ENCODE data around the gene ARL16. TPM values are rescaled to one million over a fixed set of nuclear protein-coding genes. Genes with fewer than 3 reads are reported as not detected.

Gene ARL16
- total and polyA plus RNA-seq, 2 experiments from 2014 or later, result 40.4 to 54.9 TPM

DNA sequence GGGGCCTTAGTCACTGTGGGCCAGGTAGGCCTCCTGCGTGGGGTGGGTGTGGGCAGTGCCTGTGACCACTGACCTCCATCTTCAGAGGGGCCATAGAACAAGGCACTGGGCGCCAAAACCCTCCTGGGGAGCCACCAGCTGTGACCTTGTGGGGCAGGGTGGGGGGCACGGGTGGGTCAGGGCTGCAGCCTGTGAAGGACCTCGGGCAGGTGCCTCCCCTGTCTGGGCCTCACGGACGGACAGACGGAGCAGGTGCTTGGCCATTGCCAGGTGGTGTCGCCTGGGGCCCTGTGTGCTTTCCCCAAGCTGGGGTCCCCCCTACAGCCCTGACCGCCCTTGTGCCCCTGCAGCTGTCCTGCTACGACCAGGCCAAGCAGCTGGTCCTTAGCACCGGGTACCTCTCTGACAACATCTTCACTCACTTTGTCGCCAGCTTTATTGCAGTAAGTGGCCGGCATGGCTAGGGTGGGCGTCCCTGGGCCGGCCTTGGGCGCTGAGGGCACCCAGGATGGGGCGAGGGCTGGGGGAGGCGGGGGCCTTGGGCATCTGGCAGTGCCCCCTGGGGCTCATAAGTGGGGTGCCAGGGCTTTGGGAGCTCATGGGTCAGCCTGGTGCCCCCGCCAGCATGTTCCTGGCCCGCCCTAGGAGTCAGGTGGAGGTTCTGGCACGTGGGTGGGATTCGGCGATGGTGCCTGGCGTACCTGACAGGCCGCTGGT lies 33.6 kb upstream of the ARL16 start:
- peaks cover 10% of the 10 kb centered on the region; the same call in 1 of the 2 replicates for H3F3A ChIP-seq (replicated peaks; ENCODE audit: low read depth)
- no peak for DNase-seq (ENCODE audit: low spot score)
- peaks cover 11% of the 10 kb centered on the region; the same call in 1 of the 2 replicates for H3K4me1 ChIP-seq (ENCODE audit: insufficient read depth)
- no peak overlapping the region for H3K27ac ChIP-seq (ENCODE audit: low read depth)
- no peaks in the 10 kb centered on the region for H3K36me3 ChIP-seq (ENCODE audit: insufficient read depth)
- H2AFZ ChIP-seq, result no peak overlapping the region
- no peaks in the 10 kb centered on the region for H4K20me1 ChIP-seq (replicated peaks; ENCODE audit: insufficient read depth)
- H3K4me2 ChIP-seq, result no peak overlapping the region
- Mint-ChIP-seq H3K4me3 (no peak overlapping the region), H3K27me3 (ENCODE audit: insufficient read depth, low read depth, poor library complexity) (peaks cover 8% of the 10 kb centered on the region), H3K4me1 (peaks cover 19% of the 10 kb centered on the region), H3K9me3 (no peaks in the 10 kb centered on the region; the same call in 2 of the 3 replicates), H3K27ac (no peak overlapping the region), H3K36me3 (ENCODE audit: low read depth) (peaks cover 8% of the 10 kb centered on the region)
- TF ChIP-seq ZNF114 (CRISPR knock-in tag; IDR thresholded peaks at IDR 0.05) (no peak), ZNF331 (CRISPR knock-in tag; IDR thresholded peaks at IDR 0.05; ENCODE audit: low read depth) (no peak), CREB1 (CRISPR knock-in tag; IDR thresholded peaks at IDR 0.05; ENCODE audit: low read depth) (no peak), EZH2phosphoT487 (IDR thresholded peaks at IDR 0.05; ENCODE audit: unreplicated experiment) (no peak), EZH2 (IDR thresholded peaks at IDR 0.05; ENCODE audit: low read depth, unreplicated experiment) (no peak), NANOG (IDR thresholded peaks at IDR 0.05; ENCODE audit: borderline replicate concordance) (no peak), ETS1 (IDR thresholded peaks at IDR 0.05) (no peak), STAT1 (IDR thresholded peaks at IDR 0.05; ENCODE audit: unreplicated experiment) (no peak), POLR2AphosphoS5 (IDR thresholded peaks at IDR 0.05; ENCODE audit: low read depth) (no peak), JUNB (IDR thresholded peaks at IDR 0.05; ENCODE audit: unreplicated experiment) (no peak)
- TF ChIP-seq, protein P1, sequence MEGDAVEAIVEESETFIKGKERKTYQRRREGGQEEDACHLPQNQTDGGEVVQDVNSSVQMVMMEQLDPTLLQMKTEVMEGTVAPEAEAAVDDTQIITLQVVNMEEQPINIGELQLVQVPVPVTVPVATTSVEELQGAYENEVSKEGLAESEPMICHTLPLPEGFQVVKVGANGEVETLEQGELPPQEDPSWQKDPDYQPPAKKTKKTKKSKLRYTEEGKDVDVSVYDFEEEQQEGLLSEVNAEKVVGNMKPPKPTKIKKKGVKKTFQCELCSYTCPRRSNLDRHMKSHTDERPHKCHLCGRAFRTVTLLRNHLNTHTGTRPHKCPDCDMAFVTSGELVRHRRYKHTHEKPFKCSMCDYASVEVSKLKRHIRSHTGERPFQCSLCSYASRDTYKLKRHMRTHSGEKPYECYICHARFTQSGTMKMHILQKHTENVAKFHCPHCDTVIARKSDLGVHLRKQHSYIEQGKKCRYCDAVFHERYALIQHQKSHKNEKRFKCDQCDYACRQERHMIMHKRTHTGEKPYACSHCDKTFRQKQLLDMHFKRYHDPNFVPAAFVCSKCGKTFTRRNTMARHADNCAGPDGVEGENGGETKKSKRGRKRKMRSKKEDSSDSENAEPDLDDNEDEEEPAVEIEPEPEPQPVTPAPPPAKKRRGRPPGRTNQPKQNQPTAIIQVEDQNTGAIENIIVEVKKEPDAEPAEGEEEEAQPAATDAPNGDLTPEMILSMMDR (conservative IDR thresholded peaks at IDR 0.05; ENCODE audit: low read depth in 2 of 2), result no peak
- TF ChIP-seq, protein P2, sequence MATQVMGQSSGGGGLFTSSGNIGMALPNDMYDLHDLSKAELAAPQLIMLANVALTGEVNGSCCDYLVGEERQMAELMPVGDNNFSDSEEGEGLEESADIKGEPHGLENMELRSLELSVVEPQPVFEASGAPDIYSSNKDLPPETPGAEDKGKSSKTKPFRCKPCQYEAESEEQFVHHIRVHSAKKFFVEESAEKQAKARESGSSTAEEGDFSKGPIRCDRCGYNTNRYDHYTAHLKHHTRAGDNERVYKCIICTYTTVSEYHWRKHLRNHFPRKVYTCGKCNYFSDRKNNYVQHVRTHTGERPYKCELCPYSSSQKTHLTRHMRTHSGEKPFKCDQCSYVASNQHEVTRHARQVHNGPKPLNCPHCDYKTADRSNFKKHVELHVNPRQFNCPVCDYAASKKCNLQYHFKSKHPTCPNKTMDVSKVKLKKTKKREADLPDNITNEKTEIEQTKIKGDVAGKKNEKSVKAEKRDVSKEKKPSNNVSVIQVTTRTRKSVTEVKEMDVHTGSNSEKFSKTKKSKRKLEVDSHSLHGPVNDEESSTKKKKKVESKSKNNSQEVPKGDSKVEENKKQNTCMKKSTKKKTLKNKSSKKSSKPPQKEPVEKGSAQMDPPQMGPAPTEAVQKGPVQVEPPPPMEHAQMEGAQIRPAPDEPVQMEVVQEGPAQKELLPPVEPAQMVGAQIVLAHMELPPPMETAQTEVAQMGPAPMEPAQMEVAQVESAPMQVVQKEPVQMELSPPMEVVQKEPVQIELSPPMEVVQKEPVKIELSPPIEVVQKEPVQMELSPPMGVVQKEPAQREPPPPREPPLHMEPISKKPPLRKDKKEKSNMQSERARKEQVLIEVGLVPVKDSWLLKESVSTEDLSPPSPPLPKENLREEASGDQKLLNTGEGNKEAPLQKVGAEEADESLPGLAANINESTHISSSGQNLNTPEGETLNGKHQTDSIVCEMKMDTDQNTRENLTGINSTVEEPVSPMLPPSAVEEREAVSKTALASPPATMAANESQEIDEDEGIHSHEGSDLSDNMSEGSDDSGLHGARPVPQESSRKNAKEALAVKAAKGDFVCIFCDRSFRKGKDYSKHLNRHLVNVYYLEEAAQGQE (IDR thresholded peaks at IDR 0.05; ENCODE audit: unreplicated experiment), result no peak
- TF ChIP-seq, protein P3, sequence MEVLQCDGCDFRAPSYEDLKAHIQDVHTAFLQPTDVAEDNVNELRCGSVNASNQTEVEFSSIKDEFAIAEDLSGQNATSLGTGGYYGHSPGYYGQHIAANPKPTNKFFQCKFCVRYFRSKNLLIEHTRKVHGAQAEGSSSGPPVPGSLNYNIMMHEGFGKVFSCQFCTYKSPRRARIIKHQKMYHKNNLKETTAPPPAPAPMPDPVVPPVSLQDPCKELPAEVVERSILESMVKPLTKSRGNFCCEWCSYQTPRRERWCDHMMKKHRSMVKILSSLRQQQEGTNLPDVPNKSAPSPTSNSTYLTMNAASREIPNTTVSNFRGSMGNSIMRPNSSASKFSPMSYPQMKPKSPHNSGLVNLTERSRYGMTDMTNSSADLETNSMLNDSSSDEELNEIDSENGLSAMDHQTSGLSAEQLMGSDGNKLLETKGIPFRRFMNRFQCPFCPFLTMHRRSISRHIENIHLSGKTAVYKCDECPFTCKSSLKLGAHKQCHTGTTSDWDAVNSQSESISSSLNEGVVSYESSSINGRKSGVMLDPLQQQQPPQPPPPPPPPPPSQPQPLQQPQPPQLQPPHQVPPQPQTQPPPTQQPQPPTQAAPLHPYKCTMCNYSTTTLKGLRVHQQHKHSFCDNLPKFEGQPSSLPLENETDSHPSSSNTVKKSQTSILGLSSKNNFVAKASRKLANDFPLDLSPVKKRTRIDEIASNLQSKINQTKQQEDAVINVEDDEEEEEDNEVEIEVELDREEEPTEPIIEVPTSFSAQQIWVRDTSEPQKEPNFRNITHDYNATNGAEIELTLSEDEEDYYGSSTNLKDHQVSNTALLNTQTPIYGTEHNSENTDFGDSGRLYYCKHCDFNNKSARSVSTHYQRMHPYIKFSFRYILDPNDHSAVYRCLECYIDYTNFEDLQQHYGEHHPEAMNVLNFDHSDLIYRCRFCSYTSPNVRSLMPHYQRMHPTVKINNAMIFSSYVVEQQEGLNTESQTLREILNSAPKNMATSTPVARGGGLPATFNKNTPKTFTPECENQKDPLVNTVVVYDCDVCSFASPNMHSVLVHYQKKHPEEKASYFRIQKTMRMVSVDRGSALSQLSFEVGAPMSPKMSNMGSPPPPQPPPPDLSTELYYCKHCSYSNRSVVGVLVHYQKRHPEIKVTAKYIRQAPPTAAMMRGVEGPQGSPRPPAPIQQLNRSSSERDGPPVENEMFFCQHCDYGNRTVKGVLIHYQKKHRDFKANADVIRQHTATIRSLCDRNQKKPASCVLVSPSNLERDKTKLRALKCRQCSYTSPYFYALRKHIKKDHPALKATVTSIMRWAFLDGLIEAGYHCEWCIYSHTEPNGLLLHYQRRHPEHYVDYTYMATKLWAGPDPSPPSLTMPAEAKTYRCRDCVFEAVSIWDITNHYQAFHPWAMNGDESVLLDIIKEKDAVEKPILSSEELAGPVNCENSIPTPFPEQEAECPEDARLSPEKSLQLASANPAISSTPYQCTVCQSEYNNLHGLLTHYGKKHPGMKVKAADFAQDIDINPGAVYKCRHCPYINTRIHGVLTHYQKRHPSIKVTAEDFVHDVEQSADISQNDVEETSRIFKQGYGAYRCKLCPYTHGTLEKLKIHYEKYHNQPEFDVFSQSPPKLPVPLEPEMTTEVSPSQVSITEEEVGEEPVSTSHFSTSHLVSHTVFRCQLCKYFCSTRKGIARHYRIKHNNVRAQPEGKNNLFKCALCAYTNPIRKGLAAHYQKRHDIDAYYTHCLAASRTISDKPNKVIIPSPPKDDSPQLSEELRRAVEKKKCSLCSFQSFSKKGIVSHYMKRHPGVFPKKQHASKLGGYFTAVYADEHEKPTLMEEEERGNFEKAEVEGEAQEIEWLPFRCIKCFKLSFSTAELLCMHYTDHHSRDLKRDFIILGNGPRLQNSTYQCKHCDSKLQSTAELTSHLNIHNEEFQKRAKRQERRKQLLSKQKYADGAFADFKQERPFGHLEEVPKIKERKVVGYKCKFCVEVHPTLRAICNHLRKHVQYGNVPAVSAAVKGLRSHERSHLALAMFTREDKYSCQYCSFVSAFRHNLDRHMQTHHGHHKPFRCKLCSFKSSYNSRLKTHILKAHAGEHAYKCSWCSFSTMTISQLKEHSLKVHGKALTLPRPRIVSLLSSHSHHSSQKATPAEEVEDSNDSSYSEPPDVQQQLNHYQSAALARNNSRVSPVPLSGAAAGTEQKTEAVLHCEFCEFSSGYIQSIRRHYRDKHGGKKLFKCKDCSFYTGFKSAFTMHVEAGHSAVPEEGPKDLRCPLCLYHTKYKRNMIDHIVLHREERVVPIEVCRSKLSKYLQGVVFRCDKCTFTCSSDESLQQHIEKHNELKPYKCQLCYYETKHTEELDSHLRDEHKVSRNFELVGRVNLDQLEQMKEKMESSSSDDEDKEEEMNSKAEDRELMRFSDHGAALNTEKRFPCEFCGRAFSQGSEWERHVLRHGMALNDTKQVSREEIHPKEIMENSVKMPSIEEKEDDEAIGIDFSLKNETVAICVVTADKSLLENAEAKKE (CRISPR knock-in tag; IDR thresholded peaks at IDR 0.05), result no peak
- H3K79me2 ChIP-seq (replicated peaks; ENCODE audit: insufficient read depth), result peaks cover 13% of the 10 kb centered on the region
- H3K9me2 ChIP-seq (ENCODE audit: insufficient read depth), result no peaks in the 10 kb centered on the region
- ATAC-seq, result no peak
- H3K4me3 ChIP-seq, result no peak overlapping the region
- no peaks in the 10 kb centered on the region for H3K27me3 ChIP-seq (ENCODE audit: insufficient read depth)

All from GM23338 (cell line).